Measurements from ENCODE around the gene TMEM94.
A peak's percentile ranks its signal among the peaks of the same experiment; 100 is the strongest.
"Not testable (repeated sequence)": the region's sequence is repeated elsewhere in the genome, so short reads cannot be mapped to it uniquely, and the experiment has no call there.

TMEM94 gene

GRCh38 chr17:75511270-75511609 lies 54.8 kb downstream of the TMEM94 start:
- DNase-seq (ENCODE audit: low spot score): no peak

- no peak for DNase-seq (ENCODE audit: low spot score)
Measured at GRCh38 chr17:75511610-75512575, 55.5 kb downstream of the TMEM94 start.

- no peak for DNase-seq (ENCODE audit: low spot score)
Measured at GRCh38 chr17:75512926-75513640, 56.6 kb downstream of the TMEM94 start.

GRCh38 chr17:75513641-75514000 lies 57.2 kb downstream of the TMEM94 start:
- no peak for DNase-seq (ENCODE audit: low spot score)

GRCh38 chr17:75514299-75514918 lies 58.0 kb downstream of the TMEM94 start:
- no peak for DNase-seq (ENCODE audit: low spot score)

- no peak for DNase-seq (ENCODE audit: low spot score)
Measured at GRCh38 chr17:75514919-75515495, 58.6 kb downstream of the TMEM94 start.

- DNase-seq (ENCODE audit: low spot score): peak; percentile 61
Measured at GRCh38 chr17:75515496-75516254, 59.2 kb downstream of the TMEM94 start, which contains the start of gene CASKIN2. TSS of gene CASKIN2 (minus strand) at chr17:75515537. CDS start at chr17:75513804, 1,733 bp downstream.

- DNase-seq (ENCODE audit: low spot score): peak; percentile 94
Measured at GRCh38 chr17:75516255-75516618, 59.8 kb downstream of the TMEM94 start, which contains the start of gene TSEN54. TSS of gene TSEN54 (plus strand) at chr17:75516528. CDS start at chr17:75516561, 33 bp downstream.

- peak; percentile 21 for DNase-seq (ENCODE audit: low spot score)
Measured at GRCh38 chr17:75516619-75517296, 60.3 kb downstream of the TMEM94 start.

GRCh38 chr17:75517297-75517865 lies 60.9 kb downstream of the TMEM94 start:
- DNase-seq (ENCODE audit: low spot score): no peak

GRCh38 chr17:75518201-75518600 lies 61.8 kb downstream of the TMEM94 start:
- DNase-seq (ENCODE audit: low spot score): peak; percentile 56

GRCh38 chr17:75518983-75519537 lies 62.6 kb downstream of the TMEM94 start:
- DNase-seq (ENCODE audit: low spot score): no peak

GRCh38 chr17:75520413-75520812 lies 64.0 kb downstream of the TMEM94 start:
- DNase-seq (ENCODE audit: low spot score): not testable (repeated sequence)

GRCh38 chr17:75521290-75521689 lies 64.9 kb downstream of the TMEM94 start:
- DNase-seq (ENCODE audit: low spot score): no peak

GRCh38 chr17:75521951-75522727 lies 65.7 kb downstream of the TMEM94 start:
- no peak for DNase-seq (ENCODE audit: low spot score)

- DNase-seq (ENCODE audit: low spot score): no peak
Measured at GRCh38 chr17:75523647-75524046, 67.2 kb downstream of the TMEM94 start.

GRCh38 chr17:75524269-75524969 lies 68.0 kb downstream of the TMEM94 start:
- no peak for DNase-seq (ENCODE audit: low spot score)

- DNase-seq (ENCODE audit: low spot score): peak; percentile 87
Measured at GRCh38 chr17:75524970-75525805, 68.8 kb downstream of the TMEM94 start, which contains the start of gene LLGL2. TSS of gene LLGL2 (plus strand) at chr17:75525697. CDS start at chr17:75543427, 17,730 bp downstream.
